GM21526 (cell line): ENCODE data around the gene ABCA13.

Source experiments
- ATAC-seq: cut with Tn5 transposase; IDR thresholded peaks from one replicate; pipeline ENCODE4 v1.9.1; 2021; ENCODE audit warnings: moderate library complexity; ENCODE audit not compliant: unreplicated experiment, low FRiP score

The ABCA13 gene

GRCh38 chr7:48289656-48290055, 118.4 kb downstream of the ABCA13 start:
- no peak for ATAC-seq

- no peak for ATAC-seq
These were observed 121.7 kb downstream of the ABCA13 start for GRCh38 chr7:48292949-48293348.

- ATAC-seq, result no peak
These were observed 124.2 kb downstream of the ABCA13 start for GRCh38 chr7:48295296-48295971.

- ATAC-seq, result no peak
These were observed 125.7 kb downstream of the ABCA13 start for GRCh38 chr7:48296966-48297365.

GRCh38 chr7:48298779-48299178, 127.5 kb downstream of the ABCA13 start:
- ATAC-seq, result peak; percentile 73

GRCh38 chr7:48299580-48300169, 128.4 kb downstream of the ABCA13 start:
- ATAC-seq, result peak; percentile 85

GRCh38 chr7:48300301-48300700, 129.0 kb downstream of the ABCA13 start:
- no peak for ATAC-seq

- ATAC-seq, result no peak
These were observed 129.9 kb downstream of the ABCA13 start for GRCh38 chr7:48301201-48301600.

- ATAC-seq, result no peak
These were observed 133.4 kb downstream of the ABCA13 start for GRCh38 chr7:48304641-48305040.

GRCh38 chr7:48305661-48306060, 134.4 kb downstream of the ABCA13 start:
- no peak for ATAC-seq

- no peak for ATAC-seq
These were observed 135.9 kb downstream of the ABCA13 start for GRCh38 chr7:48307041-48307714.

- ATAC-seq, result no peak
These were observed 138.5 kb downstream of the ABCA13 start for GRCh38 chr7:48309720-48310119.

GRCh38 chr7:48311464-48312100, 140.3 kb downstream of the ABCA13 start:
- ATAC-seq, result no peak

GRCh38 chr7:48312151-48312550, 140.9 kb downstream of the ABCA13 start:
- no peak for ATAC-seq

GRCh38 chr7:48316768-48317167, 145.5 kb downstream of the ABCA13 start:
- ATAC-seq, result no peak

GRCh38 chr7:48317360-48317759, 146.1 kb downstream of the ABCA13 start:
- no peak for ATAC-seq

- ATAC-seq, result no peak
These were observed 150.2 kb downstream of the ABCA13 start for GRCh38 chr7:48321319-48322010.

GRCh38 chr7:48337012-48337621, 165.9 kb downstream of the ABCA13 start:
- no peak for ATAC-seq

- ATAC-seq, result no peak
These were observed 166.5 kb downstream of the ABCA13 start for GRCh38 chr7:48337781-48338180.

GRCh38 chr7:48347230-48347825, 176.1 kb downstream of the ABCA13 start:
- no peak for ATAC-seq
